Stimulated activated naive CD8-positive, alpha-beta T cell treated with anti-CD3 and anti-CD28 coated beads, Interleukin-15, Interleukin-2, amounts not matched to agents 100 U/mL and 50 U/mL, for 24 hours (primary cell): ENCODE measurements around the gene AP5M1.
A peak's percentile ranks its signal among the peaks of the same experiment; 100 is the strongest.
"Not testable (repeated sequence)": the region's sequence is repeated elsewhere in the genome, so short reads cannot be mapped to it uniquely, and the experiment has no call there.

ENCODE experiments used
- ATAC-seq: fragments of 150-1000 bp; cut with Tn5 transposase; one replicate; pipeline ENCODE4 v1.10.0; 2021
- DNase-seq: peaks from one replicate; pipeline ENCODE4 v3.0.0; 2021

AP5M1 gene

GRCh38 chr14:57291692-57292647, 23.2 kb downstream of the AP5M1 start:
- no peak for DNase-seq
- ATAC-seq: no peak

DNA sequence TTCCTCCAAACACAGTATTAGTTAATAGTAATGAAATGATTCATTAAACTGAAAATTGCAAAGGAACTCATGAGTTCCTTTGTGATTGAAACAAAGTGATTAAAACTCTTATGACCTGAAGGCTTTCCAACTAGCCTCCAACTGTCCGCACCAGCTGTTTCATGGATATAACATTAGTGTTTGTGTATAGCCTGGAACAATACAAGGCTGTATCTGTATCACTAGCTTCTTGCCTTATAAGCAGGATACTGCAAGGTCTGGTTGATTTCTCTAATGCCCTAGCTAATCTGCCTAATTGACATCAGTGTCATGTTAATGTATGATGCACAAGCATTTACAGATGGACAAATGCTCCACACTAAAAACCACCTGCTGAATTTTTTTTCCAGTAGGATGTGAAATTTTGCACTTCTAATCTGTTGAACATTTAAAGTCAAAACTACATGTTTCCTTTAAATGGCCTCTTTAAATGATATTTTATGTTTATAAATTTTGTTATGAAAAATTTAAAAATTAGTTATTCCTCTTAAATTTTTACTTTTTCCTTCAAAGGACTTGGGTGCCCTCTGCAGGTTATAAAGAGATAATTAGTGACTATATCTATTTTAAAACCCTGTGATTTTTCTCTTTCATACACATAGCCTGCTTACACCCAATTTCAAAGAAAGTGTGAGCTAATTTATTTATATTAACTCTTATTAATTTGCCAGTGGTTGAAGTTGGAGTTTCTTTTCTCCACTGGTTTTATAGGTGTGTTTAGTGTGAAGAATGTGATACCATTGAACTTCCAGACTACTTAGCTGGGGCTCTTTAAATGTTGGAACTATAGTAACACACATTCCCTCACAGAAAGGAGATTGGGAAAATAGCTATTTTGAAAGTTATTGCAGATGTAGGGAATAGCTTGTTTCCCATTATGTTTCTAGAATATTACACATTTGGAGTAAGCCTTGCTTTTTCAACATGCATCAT, 25.4 kb downstream of the AP5M1 start:
- no peak for ATAC-seq
- no peak for DNase-seq

DNA sequence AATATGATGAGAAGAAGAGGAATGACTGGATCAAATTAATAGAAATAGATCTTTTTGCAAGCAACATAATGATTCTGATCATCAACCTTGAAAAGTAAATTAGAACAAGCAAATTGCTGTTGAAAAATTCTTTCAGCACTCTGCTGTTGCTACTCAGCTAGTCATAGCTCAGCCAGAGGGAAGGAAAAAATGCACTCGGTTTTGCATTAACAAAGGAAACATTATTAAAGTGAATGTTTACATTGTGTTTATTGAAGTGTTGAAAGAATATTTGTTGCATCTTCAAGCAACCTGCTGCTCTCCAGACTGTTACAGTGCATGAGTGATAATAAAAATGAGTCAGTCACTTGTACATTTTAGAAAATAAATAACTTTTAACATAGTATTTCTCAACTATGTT, 26.5 kb downstream of the AP5M1 start:
- DNase-seq: no peak
- no peak for ATAC-seq

GRCh38 chr14:57297852-57298251, 29.1 kb downstream of the AP5M1 start:
- DNase-seq (no peak), ATAC-seq (no peak)

DNA sequence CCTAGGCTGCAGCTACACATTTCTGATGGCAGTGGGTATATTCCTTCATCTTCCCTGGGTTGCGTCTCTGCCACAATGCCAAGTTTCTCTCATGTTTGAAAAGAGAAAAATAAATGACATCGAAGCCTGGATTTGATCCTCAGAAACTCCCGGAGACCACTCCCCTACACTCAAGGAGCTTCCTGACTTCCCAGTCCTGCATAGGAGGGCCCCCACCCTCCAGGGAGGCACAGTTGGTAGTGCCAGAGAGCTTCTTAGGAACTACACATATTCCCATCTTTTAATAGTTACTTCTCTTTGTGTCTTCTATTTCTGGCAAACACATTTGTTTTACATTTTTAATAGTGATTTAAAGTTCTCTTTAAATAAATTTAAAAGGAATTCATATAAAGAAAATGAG, 30.7 kb downstream of the AP5M1 start:
- ATAC-seq: no peak
- no peak for DNase-seq

DNA sequence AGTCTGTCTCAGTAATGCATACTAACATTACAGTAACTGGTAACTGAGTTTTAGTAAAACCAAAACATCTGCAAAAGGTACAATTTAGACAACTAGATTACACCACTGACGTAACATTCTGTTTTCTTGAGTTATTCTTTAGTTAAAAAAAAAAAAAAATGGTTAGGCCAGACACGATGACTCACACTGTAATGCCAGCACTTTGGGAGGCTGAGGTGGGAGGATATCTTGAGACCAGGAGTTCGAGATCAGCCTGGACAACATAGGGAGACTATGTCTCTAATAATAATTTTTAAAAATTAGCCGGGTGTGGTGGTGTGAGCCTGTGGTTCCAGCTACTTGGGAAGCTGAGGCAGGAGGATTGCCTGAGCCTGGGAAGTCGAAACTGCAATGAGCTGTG, 34.1 kb downstream of the AP5M1 start:
- ATAC-seq: no peak

GRCh38 chr14:57314396-57315089, 45.8 kb downstream of the AP5M1 start:
- no peak for ATAC-seq

More for the DNA sequence above, 34.1 kb downstream of the AP5M1 start:
- DNase-seq: no peak

GRCh38 chr14:57317248-57317833, 48.6 kb downstream of the AP5M1 start:
- peak; percentile 59 for ATAC-seq
- DNase-seq: peak; percentile 77

More at GRCh38 chr14:57314396-57315089, 45.8 kb downstream of the AP5M1 start:
- DNase-seq: no peak

DNA sequence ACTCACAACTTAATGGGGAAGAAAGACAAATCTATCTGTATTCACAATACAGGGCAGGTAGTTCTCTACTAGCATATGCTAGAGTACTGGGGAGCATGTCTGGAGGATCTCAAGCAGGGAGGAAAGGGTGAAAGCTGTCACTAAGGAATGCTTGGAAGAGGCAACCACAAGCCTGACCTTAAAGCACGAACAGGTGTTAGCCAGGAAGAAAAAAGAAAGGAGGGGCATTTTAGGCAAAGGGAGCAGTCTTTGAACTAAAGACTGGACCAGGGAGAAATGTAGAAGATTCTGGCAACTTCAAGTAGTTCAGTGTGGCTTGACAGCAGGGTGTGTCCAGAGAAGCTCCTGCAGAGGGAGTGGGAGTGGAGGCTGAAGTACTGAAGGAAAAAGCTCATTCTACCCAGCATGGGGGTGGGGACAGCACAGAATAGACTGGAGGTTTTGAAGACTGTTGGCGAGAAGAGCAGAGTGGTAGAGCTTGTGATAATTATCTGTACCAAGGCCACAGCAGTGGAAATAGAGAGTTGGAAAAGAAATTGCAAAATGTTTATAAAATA, 50.9 kb downstream of the AP5M1 start:
- ATAC-seq (no peak), DNase-seq (no peak)

DNA sequence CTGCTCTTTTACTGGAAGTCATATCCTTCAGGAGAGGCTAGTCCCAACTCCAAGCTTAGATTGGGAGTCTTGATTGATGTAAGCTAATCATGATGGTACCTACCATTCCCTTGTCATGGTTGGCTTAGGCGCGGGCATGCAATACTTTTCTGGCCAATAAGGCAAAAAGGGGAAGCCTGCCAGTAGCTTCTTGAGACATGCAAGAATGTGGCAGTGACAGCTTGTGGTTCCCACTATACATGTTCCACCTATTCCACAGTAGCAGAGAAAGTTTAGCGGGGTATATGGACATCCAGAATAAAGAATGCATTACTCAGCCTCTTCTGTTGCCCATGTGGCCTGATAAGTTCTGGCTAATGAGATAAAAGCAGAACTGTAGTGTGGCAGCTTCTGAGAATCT, 55.0 kb downstream of the AP5M1 start:
- ATAC-seq: no peak
- DNase-seq: no peak

DNA sequence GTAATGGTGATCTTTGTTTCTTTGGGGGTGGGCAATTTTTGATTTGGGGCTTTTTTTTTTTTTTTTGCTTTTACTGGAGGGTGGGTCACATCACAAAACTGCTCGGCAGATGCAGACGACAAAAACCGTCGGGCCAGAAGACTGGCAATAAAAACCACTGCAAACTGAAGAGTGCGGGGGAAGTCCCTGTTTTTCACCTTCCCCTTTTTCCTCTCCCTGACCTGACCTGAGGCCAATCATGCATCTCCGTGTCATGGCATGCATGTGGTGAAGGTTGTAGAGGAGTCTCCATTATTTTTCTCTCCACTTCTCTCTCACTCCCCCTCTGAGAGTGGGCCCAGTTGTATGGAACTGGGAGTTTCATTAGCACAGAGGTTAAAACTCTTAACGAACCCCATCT, 57.5 kb downstream of the AP5M1 start:
- DNase-seq: no peak
- no peak for ATAC-seq

GRCh38 chr14:57329833-57330232, 61.1 kb downstream of the AP5M1 start:
- ATAC-seq: no peak
- no peak for DNase-seq

DNA sequence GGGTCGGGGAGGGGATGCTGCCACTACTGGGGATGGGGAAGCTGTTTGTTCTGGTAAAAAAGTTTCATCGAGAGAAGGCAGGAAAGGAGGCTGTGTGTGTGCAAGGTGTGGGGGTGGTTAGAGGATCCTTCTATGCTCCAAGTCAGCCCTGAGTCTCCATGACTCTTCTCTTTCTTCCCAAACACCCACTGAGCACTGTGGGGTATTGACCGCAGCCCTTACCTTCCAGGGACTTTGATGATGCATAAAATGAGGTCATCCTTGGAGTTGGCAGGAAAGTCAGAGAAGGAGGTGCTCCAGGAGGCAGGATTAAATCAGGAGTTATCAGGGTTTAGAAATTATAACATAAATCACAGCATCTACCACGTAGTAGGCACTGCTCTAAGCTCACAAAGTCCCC, 63.7 kb downstream of the AP5M1 start:
- DNase-seq, ATAC-seq: not testable (repeated sequence)

DNA sequence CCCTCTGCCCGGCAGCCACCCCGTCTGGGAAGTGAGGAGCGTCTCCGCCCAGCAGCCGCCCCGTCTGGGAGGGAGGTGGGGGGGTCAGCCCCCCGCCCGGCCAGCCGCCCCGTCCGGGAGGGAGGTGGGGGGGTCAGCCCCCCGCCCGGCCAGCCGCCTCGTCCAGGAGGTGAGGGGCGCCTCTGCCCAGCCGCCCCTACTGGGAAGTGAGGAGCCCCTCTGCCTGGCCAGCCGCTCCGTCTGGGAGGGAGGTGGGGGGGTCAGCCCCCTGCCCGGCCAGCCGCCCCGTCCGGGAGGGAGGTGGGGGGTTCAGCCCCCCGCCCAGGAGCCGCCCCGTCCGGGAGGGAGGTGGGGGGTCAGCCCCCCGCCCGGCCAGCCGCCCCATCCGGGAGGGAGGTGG, 65.0 kb downstream of the AP5M1 start:
- not testable (repeated sequence) for ATAC-seq, DNase-seq

- DNase-seq, ATAC-seq: not testable (repeated sequence)
Measured at GRCh38 chr14:57343545-57344297, 75.0 kb downstream of the AP5M1 start.

DNA sequence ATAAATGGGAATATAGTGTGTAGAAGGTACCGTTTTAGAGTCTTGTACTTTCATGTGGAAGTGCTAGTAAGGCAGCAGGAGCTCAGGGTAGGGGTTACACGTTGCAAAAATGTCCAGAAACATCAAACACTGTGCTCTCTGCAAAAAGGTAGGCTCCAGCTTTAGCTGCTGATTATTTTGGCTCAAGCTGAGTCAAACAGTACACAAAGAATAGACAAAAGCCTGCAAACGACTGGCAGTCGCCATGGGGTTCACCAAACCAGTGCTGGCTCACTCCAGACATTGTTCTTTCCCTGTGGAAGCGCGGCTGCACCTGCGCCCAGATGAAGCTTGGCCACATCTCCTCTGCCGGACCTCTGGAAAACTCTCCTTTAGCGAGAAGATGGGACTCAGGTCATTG, 76.3 kb downstream of the AP5M1 start:
- DNase-seq (no peak), ATAC-seq (no peak)

DNA sequence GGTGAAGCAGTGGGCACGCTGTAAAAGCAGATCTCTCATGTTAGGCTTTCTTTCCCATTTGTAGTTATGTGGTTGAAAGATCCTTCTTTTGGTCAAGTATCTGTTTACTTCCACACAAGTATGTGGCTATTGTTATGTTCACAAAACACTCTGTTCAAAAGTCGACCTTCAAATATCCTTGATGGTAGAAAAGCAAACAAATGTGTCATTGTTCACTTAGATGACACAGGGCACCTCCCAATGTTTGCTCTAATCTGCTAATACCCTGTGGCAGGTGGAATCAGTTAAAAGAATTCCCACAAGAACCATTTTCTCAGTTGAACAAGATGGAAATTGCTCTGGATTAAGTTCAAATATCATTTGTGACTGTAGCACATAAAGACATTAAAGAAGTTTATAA, 78.0 kb downstream of the AP5M1 start:
- DNase-seq (no peak), ATAC-seq (no peak)
